ENCODE results near the gene TKT.

DNA sequence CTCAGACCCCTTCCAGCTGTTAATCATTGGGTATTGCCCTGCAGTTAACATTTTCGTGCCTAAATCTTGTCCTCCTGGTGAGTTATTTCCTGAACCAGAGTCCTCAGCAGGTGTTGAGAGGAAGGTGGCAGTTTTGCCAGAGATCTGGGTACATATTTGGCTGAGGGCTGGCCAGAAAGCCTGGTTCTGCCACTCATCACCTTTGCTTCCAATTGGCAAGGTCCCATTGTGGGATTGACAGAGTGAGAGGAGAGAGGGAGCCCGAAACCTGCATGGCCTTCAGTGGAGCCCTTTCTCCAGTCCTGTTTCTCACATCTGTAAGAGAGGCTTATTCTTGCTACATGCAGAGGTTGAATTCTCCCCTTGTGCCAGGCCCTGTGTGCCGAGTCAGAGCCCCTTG is 8.9 kb upstream of the TKT start:
- no peak for TF ChIP-seq POLR2A (IDR thresholded peaks at IDR 0.05)
- TF ChIP-seq, protein P1, sequence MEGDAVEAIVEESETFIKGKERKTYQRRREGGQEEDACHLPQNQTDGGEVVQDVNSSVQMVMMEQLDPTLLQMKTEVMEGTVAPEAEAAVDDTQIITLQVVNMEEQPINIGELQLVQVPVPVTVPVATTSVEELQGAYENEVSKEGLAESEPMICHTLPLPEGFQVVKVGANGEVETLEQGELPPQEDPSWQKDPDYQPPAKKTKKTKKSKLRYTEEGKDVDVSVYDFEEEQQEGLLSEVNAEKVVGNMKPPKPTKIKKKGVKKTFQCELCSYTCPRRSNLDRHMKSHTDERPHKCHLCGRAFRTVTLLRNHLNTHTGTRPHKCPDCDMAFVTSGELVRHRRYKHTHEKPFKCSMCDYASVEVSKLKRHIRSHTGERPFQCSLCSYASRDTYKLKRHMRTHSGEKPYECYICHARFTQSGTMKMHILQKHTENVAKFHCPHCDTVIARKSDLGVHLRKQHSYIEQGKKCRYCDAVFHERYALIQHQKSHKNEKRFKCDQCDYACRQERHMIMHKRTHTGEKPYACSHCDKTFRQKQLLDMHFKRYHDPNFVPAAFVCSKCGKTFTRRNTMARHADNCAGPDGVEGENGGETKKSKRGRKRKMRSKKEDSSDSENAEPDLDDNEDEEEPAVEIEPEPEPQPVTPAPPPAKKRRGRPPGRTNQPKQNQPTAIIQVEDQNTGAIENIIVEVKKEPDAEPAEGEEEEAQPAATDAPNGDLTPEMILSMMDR (IDR thresholded peaks at IDR 0.05): no peak

Measured in esophagus squamous epithelium (tissue), 4 donors.